GM19043 (cell line): ENCODE results near the gene ARHGAP45.
"Not testable (repeated sequence)": the region's sequence is repeated elsewhere in the genome, so short reads cannot be mapped to it uniquely, and the experiment has no call there.

Experiments
- ATAC-seq: cut with Tn5 transposase; IDR thresholded peaks from one replicate; pipeline ENCODE4 v1.9.1; 2021; ENCODE audit warnings: low read depth; ENCODE audit not compliant: unreplicated experiment

Gene ARHGAP45

GRCh38 chr19:1111641-1112267 lies 44.8 kb downstream of the ARHGAP45 start:
- ATAC-seq: no peak

- no peak for ATAC-seq
Observed at GRCh38 chr19:1112268-1113029, 45.5 kb downstream of the ARHGAP45 start.

- ATAC-seq: no peak
Observed at GRCh38 chr19:1113030-1113985, 46.3 kb downstream of the ARHGAP45 start.

- no peak for ATAC-seq
Observed at GRCh38 chr19:1113986-1114483, 47.1 kb downstream of the ARHGAP45 start.

GRCh38 chr19:1114728-1115127 lies 47.8 kb downstream of the ARHGAP45 start:
- ATAC-seq: not testable (repeated sequence)

GRCh38 chr19:1115646-1116420 lies 48.9 kb downstream of the ARHGAP45 start:
- ATAC-seq: no peak

- ATAC-seq: no peak
Observed at GRCh38 chr19:1116726-1117581, 50.0 kb downstream of the ARHGAP45 start.

- ATAC-seq: no peak
Observed at GRCh38 chr19:1117654-1118053, 50.7 kb downstream of the ARHGAP45 start.

- no peak for ATAC-seq
Observed at GRCh38 chr19:1118999-1119398, 52.0 kb downstream of the ARHGAP45 start.

- no peak for ATAC-seq
Observed at GRCh38 chr19:1119475-1120217, 52.7 kb downstream of the ARHGAP45 start.

GRCh38 chr19:1121395-1121794 lies 54.4 kb downstream of the ARHGAP45 start:
- no peak for ATAC-seq

- ATAC-seq: no peak
Observed at GRCh38 chr19:1122021-1122971, 55.3 kb downstream of the ARHGAP45 start.

GRCh38 chr19:1122972-1123363 lies 56.0 kb downstream of the ARHGAP45 start:
- ATAC-seq: no peak

- ATAC-seq: no peak
Observed at GRCh38 chr19:1123381-1123780, 56.4 kb downstream of the ARHGAP45 start.

- no peak for ATAC-seq
Observed at GRCh38 chr19:1123885-1124677, 57.1 kb downstream of the ARHGAP45 start.

- ATAC-seq: no peak
Observed at GRCh38 chr19:1125601-1126467, 58.9 kb downstream of the ARHGAP45 start.
